ENCODE data around the gene SOCS3. TPM values are rescaled to one million over a fixed set of nuclear protein-coding genes. Genes with fewer than 3 reads are reported as not detected.
A peak's percentile ranks its signal among the peaks of the same experiment; 100 is the strongest.
"Not testable (repeated sequence)": the region's sequence is repeated elsewhere in the genome, so short reads cannot be mapped to it uniquely, and the experiment has no call there.

Gene SOCS3
- total RNA-seq, 1 experiment from 2014 or later: 103 TPM

DNA sequence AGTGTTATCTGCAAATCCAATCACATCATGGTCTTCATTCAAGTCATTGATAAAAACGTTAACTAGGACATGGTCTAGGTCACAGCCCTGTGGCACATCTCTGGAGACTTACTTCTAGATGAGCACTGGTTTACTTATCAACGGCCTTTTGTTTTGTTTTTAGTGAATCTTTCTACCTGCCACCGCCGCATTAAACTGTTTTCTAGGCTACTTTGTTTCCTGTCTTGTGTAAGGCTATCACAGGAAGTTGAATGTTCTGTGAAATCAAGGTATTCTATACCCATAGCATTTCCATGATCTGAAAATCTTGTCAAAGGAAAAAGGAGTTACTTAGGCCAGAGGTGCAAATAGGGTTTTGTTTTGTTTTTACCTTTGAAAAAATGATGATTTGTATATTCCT, 26.9 kb downstream of the SOCS3 start:
- POLR2A ChIA-PET (ENCODE audit: unreplicated experiment): no interaction called here
- ATAC-seq (no peak), DNase-seq (no peak)
- BruUV-seq (replicated peaks): no TSS peak
- H2AFZ ChIP-seq (ENCODE audit: low read length): no peak overlapping the region
- H3K27ac ChIP-seq (ENCODE audit: low read length): peak overlapping the region; percentile 96
- H3K9me2 ChIP-seq (replicated peaks; ENCODE audit: low read length): no peaks in the 10 kb centered on the region
- H3F3A ChIP-seq (ENCODE audit: low read length, unreplicated experiment): peaks cover 24% of the 10 kb centered on the region
- no peaks in the 10 kb centered on the region for H3K9me3 ChIP-seq (ENCODE audit: low read length)
- TF ChIP-seq EZH2 (IDR thresholded peaks at IDR 0.05; ENCODE audit: low read length, unreplicated experiment): no peak
- TF ChIP-seq EZH2phosphoT487 (IDR thresholded peaks at IDR 0.05; ENCODE audit: borderline replicate concordance, low read length): no peak
- TF ChIP-seq, protein P1, sequence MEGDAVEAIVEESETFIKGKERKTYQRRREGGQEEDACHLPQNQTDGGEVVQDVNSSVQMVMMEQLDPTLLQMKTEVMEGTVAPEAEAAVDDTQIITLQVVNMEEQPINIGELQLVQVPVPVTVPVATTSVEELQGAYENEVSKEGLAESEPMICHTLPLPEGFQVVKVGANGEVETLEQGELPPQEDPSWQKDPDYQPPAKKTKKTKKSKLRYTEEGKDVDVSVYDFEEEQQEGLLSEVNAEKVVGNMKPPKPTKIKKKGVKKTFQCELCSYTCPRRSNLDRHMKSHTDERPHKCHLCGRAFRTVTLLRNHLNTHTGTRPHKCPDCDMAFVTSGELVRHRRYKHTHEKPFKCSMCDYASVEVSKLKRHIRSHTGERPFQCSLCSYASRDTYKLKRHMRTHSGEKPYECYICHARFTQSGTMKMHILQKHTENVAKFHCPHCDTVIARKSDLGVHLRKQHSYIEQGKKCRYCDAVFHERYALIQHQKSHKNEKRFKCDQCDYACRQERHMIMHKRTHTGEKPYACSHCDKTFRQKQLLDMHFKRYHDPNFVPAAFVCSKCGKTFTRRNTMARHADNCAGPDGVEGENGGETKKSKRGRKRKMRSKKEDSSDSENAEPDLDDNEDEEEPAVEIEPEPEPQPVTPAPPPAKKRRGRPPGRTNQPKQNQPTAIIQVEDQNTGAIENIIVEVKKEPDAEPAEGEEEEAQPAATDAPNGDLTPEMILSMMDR (conservative IDR thresholded peaks at IDR 0.05; ENCODE audit: low read depth, low read length): no peak
- no peak overlapping the region for H3K9ac ChIP-seq (ENCODE audit: low read length)
- H3K4me1 ChIP-seq (ENCODE audit: insufficient read depth, low read length): peaks cover 80% of the 10 kb centered on the region
- H4K20me1 ChIP-seq (ENCODE audit: low read length): no peaks in the 10 kb centered on the region
- intact Hi-C loops (cut with micrococcal nuclease): no loop called here
- H3K36me3 ChIP-seq (ENCODE audit: low read depth, low read length): no peaks in the 10 kb centered on the region
- H3K79me2 ChIP-seq (ENCODE audit: low read length): peaks cover 4% of the 10 kb centered on the region; the same call in 1 of the 2 replicates
- H3K4me2 ChIP-seq (ENCODE audit: low read length): no peak overlapping the region
- H3K4me3 ChIP-seq (ENCODE audit: low read length): no peak overlapping the region
- CTCF ChIA-PET: no interaction called here
- H3K27me3 ChIP-seq (ENCODE audit: low read length): no peaks in the 10 kb centered on the region

DNA sequence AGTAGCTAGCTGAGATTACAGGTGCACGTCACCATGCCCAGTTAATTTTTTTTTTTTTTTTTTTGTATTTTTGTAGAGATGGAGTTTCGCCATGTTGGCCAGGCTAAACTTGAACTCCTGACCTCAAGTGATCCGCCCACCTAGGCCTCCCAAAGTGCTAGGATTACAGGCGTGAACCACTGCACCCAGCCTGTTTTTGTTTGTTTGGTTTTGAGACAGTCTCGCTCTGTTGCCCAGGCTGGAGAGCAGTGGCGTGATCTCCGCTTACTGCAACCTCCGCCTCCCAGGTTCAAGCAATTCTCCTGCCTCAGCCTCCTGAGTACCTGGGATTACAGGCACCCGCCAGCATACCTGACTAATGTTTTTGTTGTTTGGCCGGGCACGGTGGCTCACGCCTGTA, 28.5 kb downstream of the SOCS3 start:
- H3K79me2 ChIP-seq (ENCODE audit: low read length); H3K4me3 ChIP-seq (ENCODE audit: low read length); intact Hi-C loops (cut with micrococcal nuclease); H3K9me2 ChIP-seq (replicated peaks; ENCODE audit: low read length); BruUV-seq (replicated peaks); DNase-seq; H3K9me3 ChIP-seq (ENCODE audit: low read length); H3K36me3 ChIP-seq (ENCODE audit: low read depth, low read length); H3K27me3 ChIP-seq (ENCODE audit: low read length); POLR2A ChIA-PET (ENCODE audit: unreplicated experiment); ATAC-seq; H4K20me1 ChIP-seq (ENCODE audit: low read length); H3K4me2 ChIP-seq (ENCODE audit: low read length): not testable (repeated sequence)
- H2AFZ ChIP-seq (ENCODE audit: low read length): peak overlapping the region; percentile 60
- peaks cover 64% of the 10 kb centered on the region for H3K4me1 ChIP-seq (ENCODE audit: insufficient read depth, low read length)
- H3K9ac ChIP-seq (ENCODE audit: low read length): peak overlapping the region; percentile 64
- H3F3A ChIP-seq (ENCODE audit: low read length, unreplicated experiment): peaks cover 13% of the 10 kb centered on the region
- peak overlapping the region; percentile 72 for H3K27ac ChIP-seq (ENCODE audit: low read length)
- CTCF ChIA-PET: interaction anchor here (0.6 kb wide), 1 partner anchor 30 kb away, joined by 4 read pairs; no protein-coding TSS in a partner anchor

DNA sequence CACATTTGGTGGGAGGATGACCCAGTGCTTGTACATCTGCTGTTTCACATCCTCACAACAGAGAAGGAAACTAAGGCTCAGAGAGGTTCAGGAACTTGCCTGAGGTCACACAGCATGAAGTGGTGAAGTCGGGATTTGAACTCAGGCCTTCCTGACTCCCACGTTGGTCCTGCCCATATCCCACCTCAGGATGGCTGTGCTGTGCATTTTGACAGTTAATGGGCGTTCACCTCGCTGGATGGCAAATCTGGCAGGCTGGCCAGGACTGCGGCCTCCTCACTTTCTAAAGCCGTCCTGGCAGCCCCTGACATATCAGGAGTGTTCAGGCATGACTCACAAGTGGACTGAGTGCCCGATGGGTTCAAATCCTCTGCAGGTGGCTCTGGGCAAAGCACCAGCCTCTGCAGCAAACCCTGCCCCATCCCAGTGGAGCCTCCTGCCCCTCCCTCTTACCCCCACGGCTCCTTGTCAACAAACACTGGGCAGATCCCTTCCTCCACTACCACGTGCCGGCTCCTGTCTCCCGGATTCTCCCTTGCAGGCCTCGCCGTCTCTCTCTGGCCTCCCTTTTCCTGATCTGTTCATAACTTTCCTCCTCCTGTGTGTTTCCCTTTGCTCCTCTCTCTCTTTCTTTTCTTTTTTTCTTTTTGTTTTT, 29.2 kb downstream of the SOCS3 start:
- H3K9me3 ChIP-seq (ENCODE audit: low read length): no peaks in the 10 kb centered on the region
- no peaks in the 10 kb centered on the region for H4K20me1 ChIP-seq (ENCODE audit: low read length)
- H2AFZ ChIP-seq (ENCODE audit: low read length): peak overlapping the region; percentile 60
- H3K4me3 ChIP-seq (ENCODE audit: low read length): no peak overlapping the region
- peak; percentile 98 for DNase-seq
- peaks cover 58% of the 10 kb centered on the region for H3K4me1 ChIP-seq (ENCODE audit: insufficient read depth, low read length)
- H3F3A ChIP-seq (ENCODE audit: low read length, unreplicated experiment): peaks cover 12% of the 10 kb centered on the region
- peak overlapping the region; percentile 72 for H3K27ac ChIP-seq (ENCODE audit: low read length)
- intact Hi-C loops (cut with micrococcal nuclease): loop anchor here (1.0 kb wide), 1 partner anchor 30 kb away; the partner anchor contains the start of gene SOCS3
- no peaks in the 10 kb centered on the region for H3K36me3 ChIP-seq (ENCODE audit: low read depth, low read length)
- no peaks in the 10 kb centered on the region for H3K27me3 ChIP-seq (ENCODE audit: low read length)
- BruUV-seq (replicated peaks): no TSS peak
- ChIA-PET POLR2A (ENCODE audit: unreplicated experiment) (no interaction called here), CTCF (no interaction called here)
- no peaks in the 10 kb centered on the region for H3K9me2 ChIP-seq (replicated peaks; ENCODE audit: low read length)
- ATAC-seq: peak; percentile 71
- 0 out of 2 replicates have a peak, but pooled peaks have one; percentile 45 for TF ChIP-seq EZH2phosphoT487 (IDR thresholded peaks at IDR 0.05; ENCODE audit: borderline replicate concordance, low read length)
- TF ChIP-seq, protein P1 (conservative IDR thresholded peaks at IDR 0.05; ENCODE audit: low read depth, low read length): no peak
- H3K4me2 ChIP-seq (ENCODE audit: low read length): peak overlapping the region; percentile 18; the same call in 1 of the 2 replicates
- peaks cover under 1% of the 10 kb centered on the region; the same call in 1 of the 2 replicates for H3K79me2 ChIP-seq (ENCODE audit: low read length)
- peak overlapping the region; percentile 64 for H3K9ac ChIP-seq (ENCODE audit: low read length)

All from PC-3 (cell line).